Measurements from ENCODE around the gene PRDM10. TPM values are rescaled to one million over a fixed set of nuclear protein-coding genes. Genes with fewer than 3 reads are reported as not detected.
"Not testable (repeated sequence)": the region's sequence is repeated elsewhere in the genome, so short reads cannot be mapped to it uniquely, and the experiment has no call there.

The PRDM10 gene
- total RNA-seq, 1 donor from 2014 or later, result 48.1 TPM

DNA sequence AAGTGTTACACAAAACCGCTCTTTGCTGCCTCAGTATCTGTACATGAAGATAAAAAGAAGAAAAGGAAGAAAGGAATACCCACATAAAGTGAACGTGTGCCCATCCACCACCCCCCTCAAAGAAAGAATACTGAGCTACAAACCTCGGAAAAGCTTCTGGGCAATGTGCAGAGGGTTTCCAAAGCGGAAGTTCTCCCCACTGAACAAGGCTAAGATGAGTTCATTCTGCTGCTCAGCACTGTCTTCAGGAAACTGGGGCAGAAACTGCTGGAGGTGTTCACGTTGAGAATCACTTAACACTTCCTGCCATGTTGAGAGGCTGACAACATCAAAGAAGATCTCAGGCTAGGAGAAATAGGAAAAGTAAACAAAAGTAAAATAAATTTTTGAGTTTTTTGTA lies 114.2 kb downstream of the PRDM10 start:
- TF ChIP-seq, protein P1, sequence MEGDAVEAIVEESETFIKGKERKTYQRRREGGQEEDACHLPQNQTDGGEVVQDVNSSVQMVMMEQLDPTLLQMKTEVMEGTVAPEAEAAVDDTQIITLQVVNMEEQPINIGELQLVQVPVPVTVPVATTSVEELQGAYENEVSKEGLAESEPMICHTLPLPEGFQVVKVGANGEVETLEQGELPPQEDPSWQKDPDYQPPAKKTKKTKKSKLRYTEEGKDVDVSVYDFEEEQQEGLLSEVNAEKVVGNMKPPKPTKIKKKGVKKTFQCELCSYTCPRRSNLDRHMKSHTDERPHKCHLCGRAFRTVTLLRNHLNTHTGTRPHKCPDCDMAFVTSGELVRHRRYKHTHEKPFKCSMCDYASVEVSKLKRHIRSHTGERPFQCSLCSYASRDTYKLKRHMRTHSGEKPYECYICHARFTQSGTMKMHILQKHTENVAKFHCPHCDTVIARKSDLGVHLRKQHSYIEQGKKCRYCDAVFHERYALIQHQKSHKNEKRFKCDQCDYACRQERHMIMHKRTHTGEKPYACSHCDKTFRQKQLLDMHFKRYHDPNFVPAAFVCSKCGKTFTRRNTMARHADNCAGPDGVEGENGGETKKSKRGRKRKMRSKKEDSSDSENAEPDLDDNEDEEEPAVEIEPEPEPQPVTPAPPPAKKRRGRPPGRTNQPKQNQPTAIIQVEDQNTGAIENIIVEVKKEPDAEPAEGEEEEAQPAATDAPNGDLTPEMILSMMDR (IDR thresholded peaks at IDR 0.05), result no peak
- Histone ChIP-seq H3K36me3 (peaks cover 67 to 93% of the 10 kb centered on the region in 2 donors), H3K9me3 (no peaks in the 10 kb centered on the region), H3K27me3 (no peaks in the 10 kb centered on the region), H3K4me1 (no peaks in the 10 kb centered on the region), H3K27ac (no peak overlapping the region), H3K4me3 (no peak overlapping the region)
- no peak for DNase-seq (ENCODE audit: low spot score in 2 of 2)
- intact Hi-C loops (cut with DNase I), result no loop called here

DNA sequence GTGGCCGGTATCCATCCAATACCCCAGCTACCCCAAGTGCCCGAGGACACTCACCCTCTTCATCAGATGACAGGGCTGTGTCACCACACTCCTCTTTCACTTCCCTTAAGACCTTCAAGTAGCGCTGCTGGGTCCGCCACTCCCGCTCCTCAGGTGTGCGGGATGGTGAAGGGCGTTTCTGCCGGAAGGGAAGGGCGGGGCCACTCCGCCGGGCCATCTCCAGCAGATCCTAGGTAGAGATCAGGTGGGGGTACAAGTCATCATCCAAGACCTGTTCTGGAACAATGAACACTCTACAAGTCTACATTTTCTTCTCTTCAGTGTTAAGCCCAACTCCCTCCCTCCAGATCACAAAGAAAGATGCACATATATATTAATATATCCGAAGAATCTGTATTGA lies 117.3 kb downstream of the PRDM10 start:
- H3K4me1 ChIP-seq, result no peaks in the 10 kb centered on the region
- peaks cover 92 to 97% of the 10 kb centered on the region in 2 donors for H3K36me3 ChIP-seq
- DNase-seq (ENCODE audit: low spot score in 2 of 2), result no peak
- no peak overlapping the region for H3K27ac ChIP-seq
- TF ChIP-seq, protein P1 (IDR thresholded peaks at IDR 0.05), result no peak
- H3K27me3 ChIP-seq, result no peaks in the 10 kb centered on the region
- intact Hi-C loops (cut with DNase I), result no loop called here
- H3K4me3 ChIP-seq, result no peak overlapping the region
- no peaks in the 10 kb centered on the region for H3K9me3 ChIP-seq

DNA sequence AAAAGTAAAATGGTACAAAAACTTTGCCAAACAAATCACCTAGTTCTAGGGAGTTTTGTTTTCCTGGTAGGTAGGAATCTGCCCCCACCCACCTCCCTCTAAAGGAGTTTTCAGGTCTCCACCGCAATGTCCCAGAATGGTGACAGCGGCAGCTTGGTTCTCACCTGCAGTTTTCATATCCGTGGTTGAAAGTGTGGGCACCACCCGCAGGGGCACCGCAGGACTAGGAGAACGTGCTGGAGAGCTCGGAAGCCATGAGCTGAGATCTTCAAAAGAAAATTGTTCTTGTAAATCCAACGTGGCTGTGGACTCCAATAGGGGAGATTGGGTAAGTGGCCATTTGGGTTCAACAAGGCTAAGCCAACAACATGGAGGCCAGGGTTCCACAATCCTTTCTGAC lies 118.1 kb downstream of the PRDM10 start:
- Histone ChIP-seq H3K9me3 (no peaks in the 10 kb centered on the region), H3K4me3 (no peak overlapping the region), H3K36me3 (peaks cover 89 to 99% of the 10 kb centered on the region in 2 donors), H3K27ac (no peak overlapping the region), H3K27me3 (no peaks in the 10 kb centered on the region), H3K4me1 (no peaks in the 10 kb centered on the region)
- intact Hi-C loops (cut with DNase I), result no loop called here
- TF ChIP-seq, protein P1 (IDR thresholded peaks at IDR 0.05), result no peak
- no peak for DNase-seq (ENCODE audit: low spot score in 2 of 2)

DNA sequence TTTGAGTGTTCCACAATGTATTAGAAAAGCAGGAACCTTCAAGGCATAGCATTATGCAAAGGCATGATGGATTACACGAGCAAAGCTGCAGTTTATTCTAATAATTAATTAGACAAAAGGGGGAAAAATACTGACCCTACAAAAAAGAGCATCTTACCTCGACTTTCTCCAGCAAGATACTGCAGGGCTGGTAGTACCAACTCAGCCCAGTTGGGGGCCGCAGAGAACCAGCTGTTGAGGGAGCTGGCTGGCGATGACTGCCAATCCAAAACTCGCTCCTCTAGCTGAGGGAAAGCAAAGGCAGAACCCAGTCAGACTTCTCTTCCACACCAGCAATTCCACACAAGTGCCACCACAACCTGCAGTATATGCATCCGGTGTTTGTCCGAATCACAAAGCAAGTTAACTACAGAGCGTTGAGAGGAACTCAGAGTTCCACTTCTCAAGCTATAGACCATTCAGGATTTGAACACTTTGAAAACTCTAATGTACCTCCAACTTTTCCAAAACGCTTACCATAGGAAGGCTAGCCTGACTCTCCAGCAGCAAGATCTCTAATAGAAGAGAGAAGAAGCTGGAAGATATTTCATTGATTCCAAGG lies 121.0 kb downstream of the PRDM10 start:
- no peak for DNase-seq (ENCODE audit: low spot score in 2 of 2)
- Histone ChIP-seq H3K36me3 (peaks cover 85 to 99% of the 10 kb centered on the region in 2 donors), H3K9me3 (no peaks in the 10 kb centered on the region), H3K27me3 (no peaks in the 10 kb centered on the region), H3K4me1 (no peaks in the 10 kb centered on the region), H3K27ac (no peak overlapping the region), H3K4me3 (no peak overlapping the region)
- intact Hi-C loops (cut with DNase I), result no loop called here
- TF ChIP-seq, protein P1 (IDR thresholded peaks at IDR 0.05), result peak in 2 of 3 experiments; percentile 10 to 13

DNA sequence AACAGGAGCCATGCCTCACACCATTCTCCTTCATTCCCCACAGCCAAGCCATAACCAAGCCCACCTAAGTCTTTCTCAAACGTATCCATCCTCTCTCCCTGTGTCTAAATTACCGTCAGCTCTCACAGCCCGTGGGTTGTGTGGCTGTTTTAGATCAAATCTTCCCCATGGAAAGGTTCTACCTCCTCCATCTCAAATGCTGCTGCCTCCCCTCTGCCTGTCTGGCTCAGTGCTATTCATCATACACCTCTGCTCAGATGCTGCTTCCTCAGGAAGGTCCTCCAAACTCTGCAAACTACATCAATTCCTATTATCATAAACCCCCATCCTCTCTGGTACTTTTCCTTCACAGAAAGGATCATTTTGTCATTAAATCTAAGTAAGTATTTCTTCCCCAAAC lies 122.3 kb downstream of the PRDM10 start:
- Histone ChIP-seq H3K4me3 (no peak overlapping the region), H3K9me3 (no peaks in the 10 kb centered on the region), H3K27me3 (no peaks in the 10 kb centered on the region), H3K36me3 (peaks cover 85 to 99% of the 10 kb centered on the region in 2 donors), H3K4me1 (no peaks in the 10 kb centered on the region), H3K27ac (no peak overlapping the region)
- no peak for DNase-seq (ENCODE audit: low spot score in 2 of 2)
- TF ChIP-seq, protein P1 (IDR thresholded peaks at IDR 0.05), result no peak
- intact Hi-C loops (cut with DNase I), result no loop called here

DNA sequence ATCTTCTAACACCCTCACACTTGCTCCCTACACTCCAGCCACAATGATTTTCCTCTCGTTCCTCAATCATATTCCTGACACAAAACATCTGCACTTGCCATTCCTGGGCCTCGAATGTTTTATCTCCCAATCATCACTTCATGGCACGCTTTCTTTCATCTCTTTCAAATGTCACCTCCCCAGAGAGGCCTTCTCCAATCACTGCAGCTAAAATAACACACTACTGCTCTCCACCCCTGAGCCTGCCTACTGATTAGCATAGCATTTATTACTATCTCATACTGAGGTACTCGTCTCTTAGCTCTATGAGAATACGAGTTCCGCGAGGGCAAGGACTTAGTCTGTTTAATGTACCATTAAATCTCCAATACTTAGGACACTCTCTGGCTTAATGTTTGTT lies 130.7 kb downstream of the PRDM10 start:
- Histone ChIP-seq H3K9me3 (no peaks in the 10 kb centered on the region), H3K4me3 (no peak overlapping the region), H3K27me3 (no peaks in the 10 kb centered on the region), H3K36me3 (peaks cover 92 to 99% of the 10 kb centered on the region in 2 donors), H3K27ac (no peak overlapping the region), H3K4me1 (no peaks in the 10 kb centered on the region)
- intact Hi-C loops (cut with DNase I), result no loop called here
- no peak for DNase-seq (ENCODE audit: low spot score in 2 of 2)
- TF ChIP-seq, protein P1 (IDR thresholded peaks at IDR 0.05), result no peak

DNA sequence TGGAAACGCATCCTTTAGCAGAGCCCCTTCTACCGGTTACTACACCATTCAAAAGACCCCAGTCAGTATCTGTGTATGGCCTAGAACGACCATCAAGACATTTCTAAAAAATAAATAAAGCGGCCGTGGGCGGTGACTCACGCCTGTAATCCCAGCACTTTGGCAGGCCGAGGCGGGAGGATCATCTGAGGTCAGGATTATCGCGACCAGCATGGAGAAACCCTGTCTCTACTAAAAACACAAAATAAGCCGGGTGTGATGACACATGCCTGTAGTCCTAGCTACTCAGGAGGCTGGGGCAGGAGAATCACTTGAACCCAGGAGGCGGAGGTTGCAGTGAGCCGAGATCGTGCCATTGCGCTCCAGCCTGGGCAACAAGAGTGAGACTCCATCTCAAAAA lies 134.0 kb downstream of the PRDM10 start:
- not testable (repeated sequence) for H3K4me1 ChIP-seq

More for the DNA sequence above, 134.0 kb downstream of the PRDM10 start:
- H3K27me3 ChIP-seq; DNase-seq (ENCODE audit: low spot score in 2 of 2); H3K4me3 ChIP-seq; H3K27ac ChIP-seq; intact Hi-C loops (cut with DNase I); H3K9me3 ChIP-seq: not testable (repeated sequence)
- peaks cover 89 to 98% of the 10 kb centered on the region in 2 donors for H3K36me3 ChIP-seq
